ENCODE data around the gene LRRC25.

Gene LRRC25

DNA sequence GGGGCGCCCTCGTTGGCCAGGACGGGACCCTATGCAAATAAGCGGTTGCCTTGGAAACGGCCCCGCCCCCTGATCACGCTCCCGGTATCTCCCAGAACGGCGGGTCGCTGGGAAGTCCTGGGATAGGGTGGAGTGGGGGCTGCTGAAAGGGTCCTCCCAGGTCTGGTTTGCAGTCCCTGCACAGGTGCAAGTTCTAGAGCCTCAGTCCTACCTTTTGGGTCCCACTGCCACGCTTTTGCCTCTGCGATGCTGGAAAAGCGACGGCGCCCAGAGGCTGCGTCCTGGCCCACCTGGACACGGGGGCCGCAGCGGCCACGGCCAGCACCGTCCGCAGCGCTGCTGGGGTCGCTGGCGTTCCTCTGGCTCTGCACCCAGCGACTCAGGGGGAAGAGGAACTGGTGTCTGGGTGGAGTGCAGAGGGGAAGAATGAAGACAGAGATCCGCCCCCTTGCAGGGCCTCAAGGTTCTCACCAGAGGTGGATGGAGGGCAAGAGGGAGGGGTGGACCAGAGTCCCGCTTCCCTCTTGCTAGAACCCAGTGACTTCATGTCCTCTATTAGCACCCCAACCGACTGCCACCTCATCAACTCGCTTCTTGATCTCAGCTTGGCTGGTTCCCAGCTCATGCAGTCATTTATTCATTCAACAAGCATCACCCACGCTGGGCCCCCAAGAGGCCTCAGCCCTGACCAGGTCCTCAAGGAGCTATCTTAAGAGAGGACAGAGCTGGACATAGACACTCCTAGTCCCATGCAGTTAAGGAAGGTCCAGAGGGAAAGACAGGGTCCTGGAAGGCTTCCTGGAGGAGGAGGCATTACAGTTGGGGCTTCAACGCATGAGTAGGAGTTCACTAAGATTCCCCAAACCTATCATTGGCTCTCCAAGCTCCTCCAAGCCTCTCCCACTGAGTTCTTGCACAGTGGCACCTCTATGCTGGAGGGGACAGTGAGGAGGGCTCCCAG is at the start of gene LRRC25:
TSS of gene LRRC25 (minus strand) at position 381 of the 961 bp plus-strand sequence. CDS start 659 bp downstream, outside the sequence.
- FAIRE-seq, result no peak

- no peak for FAIRE-seq
Observed at GRCh38 chr19:18446811-18447359, 49.5 kb upstream of the LRRC25 start.

DNA sequence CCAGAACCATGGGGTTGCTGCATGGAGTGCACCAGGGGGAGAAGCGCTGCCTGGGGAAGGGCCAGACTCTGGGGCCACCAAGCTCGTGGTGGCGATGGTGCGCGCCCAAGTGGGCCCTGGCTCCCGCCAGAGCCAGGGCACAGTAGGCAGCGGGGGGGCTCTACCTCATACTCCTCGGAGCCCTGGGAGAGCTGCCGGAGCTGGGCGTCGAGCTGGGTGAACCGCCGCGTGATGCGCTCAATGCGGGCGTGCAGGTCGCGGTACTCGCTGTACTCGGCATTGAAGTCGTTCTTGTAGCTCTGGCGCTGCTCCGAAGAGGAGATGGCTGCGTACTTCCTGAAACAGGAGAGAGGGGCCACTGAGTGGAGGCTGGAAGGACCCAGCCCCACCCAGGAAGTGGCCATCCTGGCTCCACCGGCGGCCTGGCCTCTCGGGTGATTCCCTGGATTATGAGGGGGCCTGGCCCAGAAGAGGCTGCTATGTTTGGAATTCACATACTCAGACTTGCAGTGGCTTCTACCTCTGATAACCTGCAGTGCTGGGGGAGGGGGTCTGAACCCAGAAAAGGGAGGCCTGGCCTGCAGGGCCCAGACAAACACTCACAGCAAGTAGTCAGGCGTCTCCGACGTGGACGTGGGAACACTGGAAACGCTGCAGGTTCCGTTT is 48.9 kb upstream of the LRRC25 start:
- FAIRE-seq, result no peak

- no peak for FAIRE-seq
Observed at GRCh38 chr19:18445262-18445948, 48.0 kb upstream of the LRRC25 start.

DNA sequence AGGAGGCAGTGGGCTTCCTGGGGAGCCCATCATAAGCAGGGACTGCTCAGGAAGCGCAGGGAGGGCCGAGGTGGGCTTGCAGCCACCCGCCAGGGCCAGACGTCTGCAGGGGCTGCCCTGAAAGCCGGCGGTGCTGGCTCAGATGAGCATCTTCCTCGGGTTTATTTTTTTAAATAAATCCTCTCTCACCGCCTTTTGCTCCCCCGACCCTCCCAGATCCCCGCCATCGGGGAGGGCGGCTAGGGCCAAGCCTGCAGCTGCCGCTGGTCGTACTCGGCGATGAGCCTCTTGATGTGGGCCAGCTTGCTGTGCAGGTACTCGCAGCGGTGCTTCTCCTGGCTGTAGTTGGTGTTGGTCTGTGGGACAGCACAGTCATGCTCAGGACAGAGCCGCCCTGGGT is 47.1 kb upstream of the LRRC25 start:
- no peak for FAIRE-seq

- FAIRE-seq, result no peak
Observed at GRCh38 chr19:18443831-18444230, 46.4 kb upstream of the LRRC25 start.

DNA sequence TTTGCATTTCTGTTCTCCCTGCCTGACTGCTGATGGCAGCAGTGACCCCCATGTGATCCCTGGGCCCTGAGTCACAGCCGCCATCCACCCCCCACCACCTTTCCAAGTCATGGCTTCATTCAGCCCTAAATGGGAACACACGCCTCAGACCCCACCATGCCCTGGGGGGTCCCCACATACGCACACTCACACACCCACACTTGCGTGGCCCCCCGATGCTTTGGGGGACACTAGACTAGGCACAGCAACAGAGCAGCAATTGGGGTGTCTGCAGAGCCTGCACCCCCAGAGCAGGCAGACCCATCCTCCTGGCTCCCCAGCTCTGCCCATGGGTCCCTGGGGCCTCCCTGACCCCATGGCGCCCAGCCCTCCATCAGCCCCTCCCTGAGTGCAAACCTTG is 46.0 kb upstream of the LRRC25 start:
- no peak for FAIRE-seq

DNA sequence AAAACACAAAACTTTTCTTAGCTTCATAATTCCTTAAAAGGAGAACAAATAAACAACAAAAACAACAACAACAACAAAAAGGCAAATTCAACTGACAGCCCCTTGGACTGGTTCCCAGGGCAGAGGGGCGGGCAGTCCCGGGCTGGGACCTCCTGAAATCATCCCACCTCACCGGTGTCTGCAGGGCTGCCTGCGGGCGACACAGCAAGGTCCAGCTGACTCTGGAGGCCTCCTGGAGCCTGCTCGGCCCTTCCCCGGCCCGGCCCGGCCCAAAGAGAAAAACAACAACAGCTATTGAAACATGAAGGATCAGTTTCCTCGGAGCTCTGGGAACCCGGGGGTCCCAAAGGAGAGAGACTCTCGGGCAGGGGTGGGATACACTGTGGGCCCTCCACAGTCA is 45.5 kb upstream of the LRRC25 start:
- no peak for FAIRE-seq

- FAIRE-seq, result no peak
Observed at GRCh38 chr19:18441804-18442788, 44.7 kb upstream of the LRRC25 start.

DNA sequence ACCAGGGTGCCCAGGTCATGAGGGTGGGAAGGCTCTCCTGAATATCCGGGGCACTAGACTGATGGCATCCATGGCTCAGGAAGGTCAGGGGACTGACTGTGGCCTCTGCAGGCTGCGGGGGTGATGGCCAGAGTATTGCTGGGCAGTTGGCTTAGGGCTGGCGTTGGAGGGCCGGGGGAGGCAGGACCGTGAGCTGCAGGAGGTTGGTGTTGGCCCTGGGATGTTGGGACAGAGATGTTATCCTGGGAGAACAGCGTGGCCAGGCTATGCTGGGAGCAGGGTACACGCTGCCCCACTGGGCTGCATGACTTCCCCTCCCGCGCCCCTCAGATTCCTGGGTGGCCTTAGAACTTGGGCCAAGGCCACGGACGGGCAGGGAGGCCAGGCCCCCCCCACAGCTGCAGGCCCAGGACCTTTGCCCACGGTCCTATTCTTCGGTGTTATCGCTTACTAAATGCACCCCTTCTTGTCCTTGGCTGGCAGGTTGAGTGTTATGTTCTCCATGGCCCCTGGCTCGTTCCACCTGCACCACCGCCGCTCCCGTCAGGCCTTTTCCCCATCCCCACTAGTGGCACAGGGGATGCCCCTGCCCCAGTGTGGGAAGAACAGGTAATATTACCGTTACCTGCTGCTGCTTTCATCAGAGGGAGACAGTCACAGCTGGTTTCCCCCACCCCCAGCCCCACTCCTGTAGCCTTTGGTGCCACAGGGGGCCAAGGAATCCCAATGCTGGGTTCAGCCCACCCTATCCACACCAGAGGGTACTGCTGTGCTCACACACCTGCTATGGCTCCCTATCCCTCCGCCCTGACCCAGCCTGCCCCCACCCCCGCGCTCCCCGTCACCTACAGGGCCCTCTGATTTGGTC is 43.7 kb upstream of the LRRC25 start:
- no peak for FAIRE-seq

DNA sequence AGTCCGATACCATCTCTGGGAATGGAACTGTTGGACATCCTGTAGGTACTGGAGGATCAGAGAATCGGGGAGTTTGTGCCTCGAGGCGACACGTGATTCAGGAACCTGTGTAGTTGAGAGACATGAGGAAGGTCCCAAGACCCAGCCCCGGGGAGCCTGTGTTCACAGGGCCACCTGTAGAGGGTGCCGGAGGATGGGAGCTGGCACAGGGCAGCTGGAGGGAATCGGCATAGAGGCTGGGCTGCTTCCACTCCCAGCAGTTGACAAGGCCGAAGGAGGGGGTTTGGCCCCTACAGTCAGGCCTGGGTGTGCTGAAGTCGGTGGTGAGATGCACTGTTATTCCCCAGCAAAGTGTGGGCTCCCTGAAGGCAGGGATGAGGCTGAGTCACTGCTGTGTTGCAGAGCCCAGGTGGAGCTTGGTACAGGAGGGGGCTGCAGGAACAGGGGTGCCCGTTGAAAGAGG is 43.0 kb upstream of the LRRC25 start:
- no peak for FAIRE-seq

DNA sequence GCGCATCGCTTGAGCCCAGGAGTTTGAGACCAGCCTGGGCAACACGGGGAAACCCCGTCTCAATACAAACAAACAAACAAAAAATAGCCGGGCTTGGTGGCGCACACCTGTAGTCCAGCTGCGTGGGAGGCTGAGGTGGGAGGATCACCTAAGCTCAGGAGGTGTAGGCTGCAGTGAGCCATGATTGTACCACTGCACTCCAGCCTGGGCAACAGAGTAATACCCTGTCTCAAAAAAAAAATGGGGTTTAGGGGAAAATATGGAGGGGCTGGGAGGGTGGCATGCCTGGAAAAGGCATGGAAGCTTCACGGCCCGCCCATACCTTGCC is 42.5 kb upstream of the LRRC25 start:
- no peak for FAIRE-seq

DNA sequence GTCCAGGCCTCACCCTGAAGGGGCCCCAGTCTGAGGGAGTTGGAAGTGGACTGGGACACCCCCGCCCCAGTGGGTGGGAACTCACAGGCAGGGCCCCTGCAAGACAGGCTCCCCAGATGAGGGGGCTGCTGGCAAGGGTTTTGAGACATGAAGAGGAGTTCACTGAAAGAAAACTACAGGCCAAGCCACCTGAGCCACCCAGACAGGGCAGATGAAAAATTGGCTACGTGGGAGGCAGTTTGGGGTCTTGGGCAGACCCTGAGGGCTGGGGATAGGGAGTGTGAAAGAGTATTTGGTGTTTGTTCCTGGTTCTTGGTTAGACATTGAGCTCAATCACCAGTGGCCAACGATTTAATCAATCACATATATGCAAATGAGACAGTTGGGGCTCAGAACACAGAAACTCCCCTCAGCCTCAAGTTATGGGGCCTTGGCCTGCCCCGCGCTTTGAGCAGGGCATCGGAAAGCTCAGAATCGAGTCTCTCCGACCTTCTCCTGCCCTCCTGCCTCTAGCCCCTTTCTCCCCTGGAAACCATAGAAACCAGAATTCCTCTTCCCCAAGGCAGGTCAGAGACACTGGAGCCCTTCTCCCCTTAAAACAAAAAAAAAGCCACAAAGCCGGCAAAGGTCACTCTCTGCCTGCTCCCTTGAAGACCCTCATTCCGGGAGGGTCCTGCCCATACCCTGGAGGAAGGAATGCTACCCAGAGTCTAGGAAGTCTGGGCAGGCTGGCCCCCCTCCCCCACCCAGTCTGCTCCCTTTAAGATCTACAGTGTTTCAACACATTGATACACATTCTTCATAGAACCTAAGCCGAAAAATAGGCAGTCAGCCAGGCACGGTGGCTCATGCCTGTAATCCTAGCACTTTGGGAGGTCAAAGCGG is 41.8 kb upstream of the LRRC25 start:
- no peak for FAIRE-seq

DNA sequence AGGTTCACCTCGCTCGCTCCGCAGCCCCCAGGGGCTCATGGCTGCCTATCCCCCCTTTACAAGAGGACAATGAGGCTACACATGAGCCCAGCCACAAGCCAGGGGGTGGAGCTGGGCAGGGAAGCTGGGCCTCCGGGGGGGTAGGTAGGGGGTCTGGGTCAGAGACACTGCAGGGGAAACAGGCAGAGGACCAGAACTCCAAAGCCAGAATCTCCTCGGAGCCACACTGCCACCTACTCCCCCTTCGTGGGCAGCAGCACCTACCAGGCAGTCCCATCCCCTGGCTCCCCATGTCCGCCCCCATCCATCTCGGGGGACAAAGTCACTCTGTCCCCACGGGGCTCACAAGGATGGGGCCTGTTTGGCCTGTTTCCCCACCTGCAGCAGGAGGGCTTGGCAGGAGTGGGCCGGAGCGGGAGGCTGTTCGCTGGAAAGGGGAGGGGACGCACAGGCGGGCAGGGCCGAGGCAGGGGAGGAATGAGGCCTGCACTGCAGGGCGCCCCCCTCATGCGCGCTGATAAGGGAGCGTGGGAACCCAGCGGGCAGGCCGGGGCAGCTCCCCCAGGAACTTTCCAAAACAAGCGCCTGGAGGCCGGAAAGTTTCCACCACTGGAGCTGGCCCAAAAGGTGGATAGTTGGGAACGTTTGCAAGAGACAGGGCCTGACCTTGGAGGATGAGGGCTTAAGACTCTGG is 41.1 kb upstream of the LRRC25 start:
- FAIRE-seq, result no peak

DNA sequence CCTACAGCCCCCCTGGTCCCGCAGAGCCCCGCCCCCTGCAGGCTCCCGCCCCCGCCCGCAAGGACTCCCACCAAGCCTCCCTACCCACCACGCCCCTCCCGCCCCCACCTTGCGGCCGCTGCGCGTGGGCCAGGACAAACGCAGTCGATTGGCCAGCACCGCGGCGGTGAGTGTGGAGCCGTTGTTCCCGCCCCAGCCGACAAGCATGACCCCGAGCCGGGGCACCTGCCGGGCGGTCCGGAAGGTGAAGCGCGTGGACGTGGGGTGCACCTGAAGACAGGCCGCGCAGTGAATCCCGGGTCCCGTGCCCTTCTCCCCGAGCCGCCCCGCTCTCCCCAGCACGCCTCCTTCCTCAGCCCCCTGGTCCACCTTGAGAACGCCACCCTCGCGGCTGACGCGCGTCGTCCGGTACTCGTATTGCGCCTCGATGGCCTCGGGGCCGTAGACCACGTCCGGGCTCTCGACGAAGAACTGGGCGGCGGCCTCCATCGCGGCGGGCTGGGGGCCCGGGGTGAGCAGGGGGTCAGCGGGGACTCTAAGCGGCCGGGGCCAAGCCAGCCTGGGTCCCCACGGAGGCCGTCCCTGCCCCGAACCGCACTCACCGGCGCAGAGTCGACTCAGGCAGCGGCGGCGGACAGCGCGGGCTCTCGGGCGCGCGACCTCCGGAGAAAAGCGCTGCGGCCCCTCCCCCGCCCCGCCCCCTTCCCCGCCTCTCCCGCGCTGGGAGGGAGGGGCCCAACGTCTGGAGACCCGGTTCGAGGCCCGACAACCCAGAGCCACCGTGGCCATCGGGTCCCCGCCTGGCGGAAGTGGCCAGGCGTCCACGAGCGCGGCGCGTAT is 40.3 kb upstream of the LRRC25 start, which contains the start of gene ISYNA1:
TSS of gene ISYNA1 (minus strand) at position 643 of the 840 bp plus-strand sequence. CDS start at position 489, 154 bp downstream.
- FAIRE-seq, result no peak

GRCh38 chr19:18436671-18437490 is 39.5 kb upstream of the LRRC25 start:
- FAIRE-seq, result no peak
